Limb (tissue), 2 donors: ENCODE results near the gene UCN3.
"Not testable (repeated sequence)": the region's sequence is repeated elsewhere in the genome, so short reads cannot be mapped to it uniquely, and the experiment has no call there.

Experiments
- DNase-seq, 2 donors: peaks; one replicate each; pipeline ENCODE4 v3.0.0-alpha.2; 2016; ENCODE audit errors: extremely low spot score in 2 of 2

The UCN3 gene

GRCh38 chr10:5365928-5366327 lies 1.2 kb downstream of the UCN3 start:
- no peak for DNase-seq

- no peak for DNase-seq
Observed at GRCh38 chr10:5369362-5370158, 4.8 kb downstream of the UCN3 start.

DNA sequence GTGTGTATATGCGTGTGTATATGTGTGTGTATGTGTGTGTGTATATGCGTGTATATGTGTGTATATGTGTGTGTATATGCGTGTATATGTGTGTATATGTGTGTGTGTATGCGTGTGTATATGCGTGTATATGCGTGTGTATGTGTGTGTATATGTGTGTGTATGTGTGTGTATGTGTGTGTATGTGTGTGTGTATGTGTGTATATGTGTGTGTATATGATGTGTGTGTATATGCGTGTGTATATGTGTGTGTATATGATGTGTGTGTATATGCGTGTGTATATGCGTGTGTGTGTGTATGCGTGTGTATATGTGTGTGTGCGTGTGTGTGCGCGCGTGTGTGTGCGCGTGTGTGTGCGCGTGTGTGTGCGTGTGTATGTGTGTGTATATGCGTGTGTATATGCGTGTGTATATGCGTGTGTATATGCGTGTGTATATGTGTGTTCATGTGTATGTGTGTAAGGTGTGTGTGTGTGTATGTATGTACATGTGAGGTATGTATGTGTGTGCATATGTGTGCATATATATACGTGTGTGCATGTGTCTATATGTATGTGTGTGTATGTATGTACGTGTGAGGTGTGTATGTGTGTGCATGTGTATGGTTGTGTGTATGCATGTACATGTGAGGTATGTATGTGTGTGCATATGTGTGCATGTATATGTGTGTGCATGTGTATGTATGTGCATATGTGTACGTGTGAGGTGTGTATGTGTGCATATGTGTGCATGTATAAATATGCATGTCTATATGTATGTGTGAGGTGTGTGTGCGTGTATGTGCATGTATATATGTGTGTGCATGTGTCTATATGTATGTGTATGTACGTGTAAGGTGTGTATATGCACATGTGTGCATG lies 6.0 kb downstream of the UCN3 start:
- DNase-seq: no peak

DNA sequence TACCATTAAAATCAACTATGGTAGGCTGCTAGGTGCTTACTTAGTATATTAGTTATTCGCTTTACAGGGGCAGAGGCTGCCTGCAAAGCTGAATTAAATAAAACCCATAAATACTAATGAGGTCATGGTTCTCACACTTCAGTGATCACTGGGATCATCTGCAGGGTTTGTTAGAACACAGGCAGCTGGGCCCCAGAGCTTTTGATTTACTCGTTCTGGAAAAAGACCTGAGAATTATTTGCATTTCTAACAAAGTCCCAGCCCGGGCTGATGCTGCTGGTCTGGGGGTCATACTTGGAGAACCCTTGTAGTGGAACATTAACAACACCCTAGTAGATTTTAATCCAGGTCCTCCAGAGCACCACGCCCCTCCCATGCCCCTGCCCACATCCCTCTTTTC lies 8.5 kb downstream of the UCN3 start:
- no peak for DNase-seq

DNA sequence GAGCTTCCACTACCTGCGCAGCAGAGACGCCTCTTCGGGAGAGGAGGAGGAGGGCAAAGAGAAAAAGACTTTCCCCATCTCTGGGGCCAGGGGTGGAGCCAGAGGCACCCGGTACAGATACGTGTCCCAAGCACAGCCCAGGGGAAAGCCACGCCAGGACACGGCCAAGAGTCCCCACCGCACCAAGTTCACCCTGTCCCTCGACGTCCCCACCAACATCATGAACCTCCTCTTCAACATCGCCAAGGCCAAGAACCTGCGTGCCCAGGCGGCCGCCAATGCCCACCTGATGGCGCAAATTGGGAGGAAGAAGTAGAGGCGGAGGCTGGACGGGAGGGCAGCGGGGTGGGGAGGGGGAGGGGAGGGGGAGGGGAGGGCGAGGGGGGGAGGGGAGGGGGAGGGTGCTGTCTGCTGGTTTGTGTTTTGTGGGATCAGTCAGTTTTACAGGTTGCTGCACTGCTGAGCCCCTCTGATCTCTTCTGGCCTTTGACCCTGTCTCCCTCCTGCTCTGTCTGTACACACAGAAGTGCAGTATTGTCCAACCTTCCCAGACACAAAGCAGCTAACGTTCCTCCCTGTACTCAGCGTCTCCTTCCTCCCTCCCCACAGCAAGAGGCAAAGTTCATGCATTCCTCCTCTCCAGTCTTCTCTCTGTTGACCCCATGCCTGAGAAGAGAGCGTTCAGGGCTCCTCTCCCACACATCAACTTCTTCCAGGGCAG lies 9.3 kb downstream of the UCN3 start:
- DNase-seq: no peak

GRCh38 chr10:5376450-5376849 lies 11.7 kb downstream of the UCN3 start:
- no peak for DNase-seq

DNA sequence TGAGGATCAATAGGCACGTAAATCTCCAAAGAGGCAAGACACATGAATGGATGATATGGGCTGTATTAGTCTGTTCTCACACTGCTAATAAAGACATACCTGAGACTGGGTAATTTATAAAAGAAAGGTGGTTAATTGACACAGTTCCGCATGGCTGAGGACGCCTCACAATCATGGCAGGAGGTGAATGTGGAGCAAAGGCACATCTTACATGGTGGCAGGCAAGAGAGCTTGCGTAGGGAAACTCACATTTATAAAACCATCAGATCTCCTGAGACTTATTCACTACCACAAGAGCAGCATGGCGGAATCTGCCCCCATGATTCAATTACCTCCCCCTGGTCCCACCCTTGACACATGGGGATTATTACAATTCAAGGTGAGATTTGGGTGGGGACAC lies 14.4 kb downstream of the UCN3 start:
- DNase-seq: not testable (repeated sequence)

DNA sequence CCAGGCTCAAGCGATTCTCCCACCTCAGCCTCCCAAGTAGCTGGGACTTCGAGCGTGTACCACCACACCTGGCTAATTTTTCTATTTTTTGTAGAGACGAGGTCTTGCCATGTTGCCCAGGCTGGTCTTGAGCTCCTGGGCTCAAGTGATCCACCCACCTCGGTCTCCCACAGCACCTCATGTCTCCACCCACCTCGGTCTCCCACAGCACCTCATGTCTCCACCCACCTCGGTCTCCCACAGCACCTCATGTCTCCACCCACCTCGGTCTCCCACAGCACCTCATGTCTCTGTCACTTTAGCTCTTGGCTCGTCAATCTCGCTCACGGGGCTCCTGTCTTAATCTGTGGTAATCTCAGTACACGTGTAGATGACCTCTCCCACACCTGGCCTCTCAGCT lies 15.6 kb downstream of the UCN3 start:
- DNase-seq: not testable (repeated sequence)

DNA sequence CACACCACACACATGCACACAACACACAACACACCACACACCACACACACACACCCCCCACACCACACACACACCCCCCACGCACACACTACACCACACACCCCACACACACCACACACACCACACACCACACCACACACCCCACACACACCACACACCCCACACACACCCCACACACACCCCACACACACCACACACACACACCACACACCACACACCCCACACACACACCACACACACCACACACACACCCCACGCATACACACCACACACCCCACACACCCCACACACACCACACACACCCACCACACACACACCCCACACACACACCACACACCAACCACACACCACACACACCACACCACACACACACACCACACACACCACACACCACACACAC lies 16.4 kb downstream of the UCN3 start:
- DNase-seq: no peak

DNA sequence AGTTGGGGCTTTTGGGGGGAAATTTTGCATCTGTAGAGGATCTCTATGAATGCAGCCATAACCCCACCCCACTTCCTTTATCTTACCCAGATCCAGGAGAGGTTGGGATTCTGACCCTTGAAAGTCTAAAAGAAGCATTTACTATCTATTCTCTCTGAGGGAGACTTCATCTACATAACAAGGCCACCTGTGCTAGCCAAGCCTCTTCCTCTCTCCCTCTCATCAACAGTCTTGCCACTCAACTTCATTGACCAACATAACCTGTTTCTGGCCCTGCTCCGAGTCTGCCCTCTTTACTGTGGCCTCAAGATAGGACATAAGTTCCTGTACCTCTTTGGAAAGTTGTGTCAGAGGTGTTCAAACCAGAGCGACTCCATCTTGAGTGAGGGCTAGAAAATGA lies 20.5 kb downstream of the UCN3 start:
- no peak for DNase-seq

DNA sequence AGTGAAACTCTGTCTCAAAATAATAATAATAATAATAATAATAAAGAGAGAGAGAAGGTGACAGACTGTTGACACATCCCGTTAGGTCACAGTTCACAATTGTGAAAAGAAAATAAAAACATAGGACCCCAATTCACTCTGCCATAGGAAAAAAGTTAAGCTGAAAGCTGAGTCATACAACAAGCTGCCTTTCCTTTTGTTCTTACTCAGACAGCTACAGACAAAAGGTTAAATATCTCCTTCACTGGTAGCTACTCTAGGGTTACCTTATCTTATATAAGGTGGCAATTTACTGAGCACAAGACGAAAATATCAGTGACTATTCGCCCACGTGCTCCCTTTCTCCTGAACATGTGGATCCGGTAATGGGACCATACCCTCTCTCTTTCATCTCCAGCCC lies 22.4 kb downstream of the UCN3 start:
- no peak for DNase-seq

- no peak for DNase-seq
Observed at GRCh38 chr10:5390607-5391205, 25.9 kb downstream of the UCN3 start.

- DNase-seq: no peak
Observed at GRCh38 chr10:5391790-5392189, 27.0 kb downstream of the UCN3 start.

- no peak for DNase-seq
Observed at GRCh38 chr10:5393529-5393928, 28.8 kb downstream of the UCN3 start.

- no peak for DNase-seq
Observed at GRCh38 chr10:5395168-5395567, 30.4 kb downstream of the UCN3 start.

- no peak for DNase-seq
Observed at GRCh38 chr10:5396556-5397300, 32.0 kb downstream of the UCN3 start.

DNA sequence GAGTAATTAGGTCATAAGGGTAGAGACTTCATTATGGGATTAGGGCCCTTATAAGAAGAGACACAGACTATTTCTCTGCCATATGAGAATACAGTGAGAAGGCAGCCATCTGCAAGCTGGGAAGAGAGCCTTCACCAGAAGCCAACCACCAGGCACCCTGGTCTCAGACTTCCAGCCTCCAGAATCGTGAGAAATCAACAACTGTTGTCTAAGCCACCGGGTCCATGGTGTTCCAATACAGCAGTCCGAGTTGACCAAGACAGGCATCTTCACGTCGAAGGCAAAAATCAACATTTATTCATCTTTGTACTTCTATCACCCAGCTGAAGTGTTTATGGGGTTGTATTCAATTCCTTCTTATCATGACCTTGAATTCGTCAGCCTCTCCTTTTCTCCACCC lies 34.6 kb downstream of the UCN3 start:
- DNase-seq: no peak

DNA sequence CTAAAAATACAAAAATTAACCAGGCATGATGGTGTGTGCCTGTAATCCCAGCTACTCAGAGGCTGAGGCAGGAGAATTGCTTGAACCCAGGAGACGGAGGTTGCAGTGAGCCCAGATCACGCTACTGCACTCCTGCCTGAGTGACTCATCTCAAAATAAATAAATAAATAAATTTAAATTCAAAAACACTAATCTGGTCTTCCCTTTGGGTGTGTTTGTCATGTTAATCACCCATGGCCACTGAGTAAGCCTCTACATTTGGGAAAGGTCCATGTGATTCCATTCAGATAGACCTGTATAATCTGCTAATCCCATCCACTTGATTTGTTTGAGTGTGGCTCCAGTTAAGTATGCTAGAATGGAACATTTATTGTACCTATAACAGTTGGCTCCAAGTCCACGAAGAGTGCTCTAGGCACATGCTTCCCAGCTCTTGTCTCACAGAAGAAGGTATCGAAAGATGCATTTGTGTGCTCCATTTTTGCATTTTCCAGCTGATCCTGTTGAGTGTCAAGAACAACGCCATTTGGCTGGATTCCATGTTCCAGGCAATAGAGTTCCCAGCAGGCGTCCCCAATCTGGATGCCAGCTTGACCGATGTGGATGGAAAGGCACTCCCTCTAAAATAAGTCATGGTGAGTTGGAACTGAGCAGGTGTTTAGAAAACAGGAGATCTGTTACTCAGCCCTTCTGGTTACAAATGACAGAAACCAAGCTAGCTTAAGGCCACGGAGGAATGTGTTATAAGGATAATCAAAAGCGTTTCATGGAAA lies 35.9 kb downstream of the UCN3 start:
- no peak for DNase-seq

GRCh38 chr10:5402798-5403197 lies 38.0 kb downstream of the UCN3 start:
- no peak for DNase-seq
